Cortex of kidney (tissue), 1 donor: ENCODE measurements around the gene KIF17.

ENCODE experiments used
- DNase-seq: peaks from one replicate; lab custom pipeline; 2025; lab: John Stamatoyannopoulos, UW

Gene KIF17

DNA sequence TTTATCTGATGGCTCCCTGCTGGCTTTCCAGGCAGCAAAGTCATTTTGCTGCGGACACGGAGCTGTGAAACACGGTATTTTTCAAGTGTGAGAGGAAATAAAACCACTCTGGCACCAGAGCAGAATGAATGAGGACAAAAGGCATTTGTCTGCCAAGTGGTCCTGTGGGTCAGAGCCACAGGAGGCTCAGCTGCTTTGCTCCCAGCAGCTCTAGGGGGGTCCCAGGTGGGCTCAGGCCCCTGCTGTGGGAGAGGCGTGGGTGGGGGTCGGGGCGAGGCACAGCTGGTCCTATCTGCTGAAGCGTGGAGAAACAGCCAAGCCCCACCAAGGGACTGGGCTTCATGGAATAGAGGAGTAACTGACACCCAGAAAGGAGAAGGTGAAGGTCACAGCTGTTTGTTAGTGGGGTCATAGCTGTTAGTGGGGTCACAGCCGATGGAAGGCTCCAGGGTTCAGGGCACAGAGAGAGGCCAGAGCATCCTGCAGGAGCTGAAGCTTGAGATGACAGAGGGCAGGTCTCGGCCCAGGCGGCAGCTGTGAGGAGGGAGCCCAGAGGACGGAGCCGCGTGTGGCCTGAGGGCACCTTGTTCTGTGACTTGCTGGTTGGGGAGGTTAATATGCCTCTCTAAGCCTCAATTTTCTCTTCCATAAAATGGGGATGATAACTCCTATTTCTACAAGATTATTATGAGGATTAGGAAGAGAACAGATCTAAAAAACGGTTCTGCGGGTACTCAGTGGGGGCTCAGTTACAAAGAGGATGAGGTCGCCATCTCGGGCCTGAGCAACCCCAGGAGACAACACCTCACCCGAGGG, 7.1 kb downstream of the KIF17 start:
- no peak for DNase-seq

DNA sequence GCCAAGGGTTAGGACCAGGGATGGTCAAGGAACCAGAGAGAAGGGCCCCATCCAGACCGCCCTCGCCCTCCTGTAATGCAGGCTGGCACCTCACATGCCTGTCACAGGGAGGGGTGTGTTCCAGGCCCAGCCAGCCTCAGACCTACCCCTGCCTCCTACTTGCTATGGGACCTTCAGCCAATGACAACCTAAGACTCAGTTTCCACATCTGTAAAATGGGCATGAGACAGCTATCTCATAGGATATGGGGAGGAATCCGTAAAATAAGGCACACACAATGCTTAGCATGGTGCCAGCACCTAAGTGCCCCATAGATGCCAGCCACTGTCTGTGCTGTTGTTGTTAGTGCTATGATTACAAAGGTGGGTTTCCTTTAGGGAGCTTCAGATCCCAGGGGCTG, 7.9 kb downstream of the KIF17 start:
- no peak for DNase-seq

DNA sequence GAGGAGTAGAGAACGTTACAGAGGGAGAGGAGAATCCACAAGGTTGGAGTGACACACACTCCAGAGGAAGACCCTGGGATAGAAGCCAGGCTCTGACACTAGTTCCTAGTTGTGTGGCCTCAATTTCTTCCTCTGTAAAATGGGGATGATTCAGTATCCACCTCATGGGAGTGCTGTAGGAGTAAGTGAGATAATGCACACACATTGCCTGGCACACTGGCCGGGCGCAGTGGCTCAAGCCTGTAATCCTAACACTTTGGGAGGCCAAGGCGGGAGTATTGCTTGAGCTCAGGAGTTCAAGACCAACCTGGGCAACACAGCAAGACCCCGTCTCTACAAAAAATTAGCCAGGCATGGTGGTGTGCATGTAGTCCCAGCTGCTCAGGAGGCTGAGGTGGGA, 8.9 kb downstream of the KIF17 start:
- DNase-seq = no peak

DNA sequence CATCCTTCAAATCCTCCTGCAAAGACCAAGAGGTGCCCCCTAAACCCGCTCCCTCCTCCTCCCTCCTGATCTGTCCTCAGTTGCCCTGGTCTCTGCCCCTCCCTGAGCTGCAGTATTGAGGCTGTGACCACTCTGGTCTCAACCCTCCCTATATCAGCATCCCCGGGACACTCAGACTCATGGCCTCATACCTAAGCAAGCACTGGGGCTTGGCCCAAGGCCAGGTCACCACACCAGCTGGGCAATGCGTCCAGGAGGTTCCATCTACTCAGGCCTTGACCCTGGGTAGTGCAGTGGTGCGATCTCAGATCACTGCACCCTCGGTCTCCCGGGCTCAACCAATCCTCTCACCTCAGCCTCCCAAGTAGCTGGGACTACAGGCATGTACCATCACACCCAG, 9.8 kb downstream of the KIF17 start:
- no peak for DNase-seq

DNA sequence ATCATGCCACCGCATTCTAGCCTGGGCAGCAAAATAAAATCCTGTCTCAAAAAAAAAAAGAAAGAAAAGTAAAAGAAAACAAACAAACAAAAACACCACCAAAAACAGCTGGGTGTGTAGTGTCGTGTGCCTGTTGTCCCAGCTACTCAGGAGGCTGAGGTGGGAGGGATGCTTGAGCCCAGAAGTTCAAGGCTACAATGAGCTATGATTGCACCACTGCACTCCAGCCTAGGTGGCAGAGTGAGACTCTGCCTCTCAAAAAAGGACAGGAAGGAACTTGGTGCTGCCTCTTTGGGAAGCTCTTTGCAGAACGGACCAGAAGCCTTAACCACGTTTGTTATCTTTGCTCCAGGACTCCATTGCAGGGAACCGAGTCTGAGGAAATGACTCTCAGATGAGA, 11.0 kb downstream of the KIF17 start:
- DNase-seq = no peak

DNA sequence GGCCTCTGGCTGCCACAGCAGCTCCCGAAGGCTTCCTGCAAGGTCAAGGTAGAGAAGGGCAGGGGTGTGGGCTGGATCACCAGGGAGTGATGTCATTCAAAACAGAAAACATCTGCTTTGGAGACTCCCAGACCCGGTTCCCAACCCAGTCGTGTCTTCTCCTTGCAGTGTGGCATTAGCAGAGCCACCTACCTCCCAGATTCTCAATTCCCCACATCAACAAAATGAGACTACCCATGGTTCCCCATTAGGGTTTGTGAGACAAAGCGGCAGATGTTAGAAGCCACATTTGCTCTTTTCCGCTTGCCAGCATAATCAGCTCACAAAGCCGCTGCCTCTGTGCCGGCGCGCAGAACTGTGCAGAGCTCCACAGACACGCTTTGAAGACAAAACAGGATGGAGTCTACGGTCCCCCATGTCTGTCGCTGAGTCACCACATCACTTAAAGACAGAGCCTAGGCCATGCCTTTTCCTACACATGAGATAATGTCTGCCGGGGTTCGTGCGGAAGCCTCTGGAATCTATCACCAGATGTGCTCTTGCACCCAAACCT, 12.5 kb downstream of the KIF17 start:
- no peak for DNase-seq

DNA sequence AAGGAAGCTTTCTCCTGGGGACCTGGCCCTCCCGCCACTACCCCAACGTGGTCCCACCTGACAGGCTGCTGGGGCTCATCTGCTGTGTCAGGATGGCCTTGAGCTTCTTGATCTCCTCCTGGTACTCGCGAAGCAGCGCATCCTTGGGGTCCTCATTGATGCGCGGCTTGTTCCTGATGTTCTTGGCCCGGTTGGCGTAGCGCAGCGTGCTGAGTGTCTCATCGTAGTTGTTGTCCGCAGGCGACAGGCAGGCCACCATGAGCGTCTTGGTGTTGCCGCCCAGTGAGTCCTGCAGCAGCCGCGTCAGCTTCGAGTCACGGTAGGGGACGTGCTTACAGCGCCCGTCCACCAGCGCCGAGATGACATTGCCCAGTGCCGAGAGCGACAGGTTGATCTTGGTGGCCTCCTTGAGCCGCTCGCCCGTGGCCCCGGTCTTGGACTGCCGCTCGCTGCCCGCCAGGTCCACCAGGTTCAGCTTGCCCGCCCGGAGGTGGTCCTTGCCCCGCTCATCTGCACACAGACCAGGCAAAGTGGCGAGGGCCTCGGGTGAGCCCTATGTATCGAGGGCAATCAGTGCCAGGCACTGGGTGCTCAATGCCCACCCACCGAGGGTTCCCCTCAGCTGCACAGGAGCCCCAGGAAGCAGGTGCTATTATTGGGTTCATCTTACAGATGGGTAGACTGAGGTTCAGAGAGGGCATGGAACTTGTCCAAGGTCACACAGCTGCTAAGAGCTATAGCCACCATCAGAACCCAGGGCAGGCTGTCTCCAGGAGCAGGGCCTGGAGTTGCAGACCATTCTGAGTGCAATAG, 13.2 kb downstream of the KIF17 start:
- no peak for DNase-seq

DNA sequence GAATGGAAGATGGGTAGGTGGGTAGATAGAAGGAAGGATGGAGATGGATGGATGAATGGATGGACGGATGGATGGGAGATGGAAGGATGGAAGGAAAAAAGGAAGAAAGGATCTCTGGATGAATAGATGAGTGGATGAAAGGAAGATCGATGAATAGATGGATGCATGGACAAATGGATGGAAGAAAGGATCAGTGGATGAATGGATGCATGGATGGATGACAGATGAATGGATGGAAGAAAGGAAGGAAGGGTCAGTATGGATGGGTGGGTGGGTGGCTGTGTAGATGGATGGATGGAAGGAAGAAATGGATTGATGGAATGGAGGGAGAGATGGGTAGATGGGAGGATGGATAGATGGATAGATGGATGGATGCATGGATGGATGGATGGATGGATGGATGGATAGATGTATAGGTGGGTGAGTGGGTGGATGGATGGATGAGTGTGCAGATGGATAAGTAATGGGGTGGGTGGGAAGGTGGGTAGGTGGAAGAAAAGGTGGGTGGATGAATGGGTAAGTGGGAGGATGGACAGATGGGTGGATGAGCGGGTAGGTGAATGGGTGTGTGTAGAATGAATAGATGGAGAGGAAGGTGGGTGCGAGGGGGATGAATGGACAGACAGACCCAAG, 14.6 kb downstream of the KIF17 start:
- no peak for DNase-seq

DNA sequence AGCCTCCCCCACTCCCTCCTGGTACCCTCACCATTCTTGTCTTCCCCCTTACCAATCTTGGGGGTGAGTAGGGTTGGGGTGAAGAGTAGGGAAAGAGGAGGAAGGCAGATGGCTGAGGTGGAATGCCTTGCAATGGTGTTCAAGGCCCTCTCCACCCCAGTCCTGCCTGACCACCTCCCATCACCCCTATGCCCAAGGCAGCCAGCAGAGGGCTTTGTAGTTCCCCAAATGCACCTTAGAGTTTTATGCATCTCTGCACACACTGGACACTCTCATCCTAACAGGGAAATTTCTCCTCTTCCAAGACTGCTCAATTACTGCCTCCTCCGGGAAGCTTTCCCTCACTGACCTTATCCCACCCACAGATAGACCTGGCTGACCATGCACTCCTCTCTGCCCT, 15.4 kb downstream of the KIF17 start:
- DNase-seq = no peak

DNA sequence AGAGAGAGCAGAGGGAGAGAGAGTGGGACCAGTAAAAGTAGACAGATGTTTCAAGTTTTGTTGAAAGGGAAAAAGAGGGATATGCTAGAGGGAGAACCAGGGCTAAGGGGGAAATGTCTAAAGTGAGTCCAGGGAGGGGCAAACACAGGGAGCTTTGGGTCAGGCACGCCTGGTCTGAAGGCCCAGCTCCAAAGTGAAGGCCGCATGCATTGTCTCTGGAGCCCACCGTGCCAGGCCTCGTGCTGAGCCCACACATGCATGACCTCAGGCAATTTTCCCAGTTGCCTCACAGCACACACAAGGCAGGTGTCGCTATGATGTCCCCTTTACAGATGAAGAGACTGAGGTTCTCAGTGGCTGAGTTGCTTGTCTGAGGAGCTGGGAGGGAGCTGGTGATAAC, 16.0 kb downstream of the KIF17 start:
- DNase-seq = no peak

DNA sequence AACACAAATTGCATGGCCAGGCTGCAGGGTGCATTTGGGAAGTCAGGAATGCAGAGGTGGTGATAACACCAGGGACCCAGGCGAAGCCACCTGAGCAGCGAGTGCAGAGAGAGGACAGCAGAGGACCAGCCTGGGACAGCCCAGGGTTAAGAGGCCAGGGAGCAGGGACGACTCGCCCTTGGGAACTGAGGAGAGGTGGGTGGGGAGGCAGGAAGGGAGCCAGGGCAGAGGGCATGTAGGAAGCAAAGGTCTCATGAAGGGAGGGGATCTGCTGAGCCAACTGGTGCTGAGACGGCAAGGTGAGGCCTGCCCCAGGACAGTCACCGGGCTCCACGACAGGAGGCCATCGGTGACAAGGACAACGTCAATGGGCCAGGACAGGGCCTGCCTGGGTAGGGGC, 16.4 kb downstream of the KIF17 start:
- no peak for DNase-seq

DNA sequence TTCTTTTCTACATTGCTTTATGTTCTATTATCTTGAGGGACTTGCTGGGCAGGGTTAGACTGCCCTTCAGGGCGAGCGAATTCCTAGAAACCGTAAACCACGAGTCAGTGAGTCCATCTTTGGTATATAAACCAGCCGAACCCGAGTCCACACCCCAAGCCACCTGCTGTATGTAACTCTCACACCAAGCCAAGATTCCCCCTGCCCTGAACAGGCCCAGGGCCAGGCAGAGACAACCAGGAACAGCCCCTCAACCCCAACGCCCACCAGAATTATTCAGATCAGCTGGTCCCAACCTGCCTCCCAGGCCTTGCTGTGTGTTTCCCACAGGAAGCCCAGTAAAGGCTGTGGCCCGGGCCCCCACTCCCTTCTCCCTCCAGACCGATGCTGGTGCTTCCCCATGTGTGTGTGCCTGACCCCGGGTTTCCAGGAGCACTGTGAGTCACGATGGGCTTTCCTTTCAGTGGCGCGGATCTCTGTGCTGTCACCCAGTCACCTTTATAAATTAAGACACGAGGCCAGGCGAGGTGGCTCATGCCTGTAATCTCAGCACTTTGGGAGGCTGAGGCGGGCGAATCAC, 17.1 kb downstream of the KIF17 start:
- DNase-seq = no peak

DNA sequence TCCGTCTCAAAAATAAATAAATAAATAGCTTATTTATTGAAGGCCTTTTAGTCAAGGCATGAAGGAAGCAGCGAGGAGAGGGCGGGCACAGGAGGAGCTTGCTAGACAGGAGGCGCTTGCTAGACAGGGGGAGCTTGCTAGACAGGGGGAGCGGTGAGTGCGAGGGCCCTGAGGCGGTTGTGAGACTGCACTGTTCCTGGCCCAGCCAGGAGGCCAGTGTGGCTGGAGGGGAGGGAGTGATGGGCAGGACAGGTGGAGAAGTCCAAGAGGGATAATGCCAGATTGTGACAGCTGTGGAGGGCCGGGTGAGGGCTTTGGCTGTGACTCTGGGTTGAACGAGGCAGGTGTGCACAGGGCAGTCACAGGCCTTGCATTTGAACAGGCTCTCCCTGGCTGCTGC, 18.2 kb downstream of the KIF17 start:
- DNase-seq = no peak

DNA sequence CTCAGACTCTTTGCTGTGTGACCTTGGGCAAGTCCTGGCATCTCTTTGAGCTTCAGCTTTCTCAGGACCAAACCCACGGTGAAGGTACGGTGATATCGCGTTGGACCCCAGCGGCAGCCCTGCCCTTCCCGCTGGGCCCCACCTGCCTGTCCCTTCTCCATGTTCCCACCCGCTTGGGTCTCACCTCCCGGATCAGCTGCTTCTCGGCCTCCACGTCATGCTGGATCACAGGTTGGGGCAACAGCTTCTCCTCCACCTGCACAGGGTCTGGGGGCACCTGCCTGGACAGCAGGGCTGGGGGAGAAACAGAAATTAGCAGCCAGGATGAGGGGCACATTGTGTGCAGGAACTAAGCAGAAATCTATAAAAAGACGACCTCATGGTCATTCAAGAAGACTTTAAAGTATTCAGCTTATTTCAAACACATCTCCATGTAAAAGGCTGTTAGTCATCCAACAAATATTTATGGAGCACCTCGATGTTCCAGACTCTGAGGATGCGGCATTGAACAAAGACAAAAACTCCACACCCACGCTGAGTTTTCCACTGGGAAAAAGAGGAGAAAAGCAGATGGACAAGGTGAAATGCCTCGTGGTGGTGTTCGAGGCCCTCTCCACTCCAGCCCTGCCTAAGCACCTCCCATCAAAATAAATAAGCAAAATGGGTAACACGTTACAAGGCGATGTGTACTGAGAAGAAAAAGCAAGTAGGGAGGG, 19.5 kb downstream of the KIF17 start:
- DNase-seq = no peak

DNA sequence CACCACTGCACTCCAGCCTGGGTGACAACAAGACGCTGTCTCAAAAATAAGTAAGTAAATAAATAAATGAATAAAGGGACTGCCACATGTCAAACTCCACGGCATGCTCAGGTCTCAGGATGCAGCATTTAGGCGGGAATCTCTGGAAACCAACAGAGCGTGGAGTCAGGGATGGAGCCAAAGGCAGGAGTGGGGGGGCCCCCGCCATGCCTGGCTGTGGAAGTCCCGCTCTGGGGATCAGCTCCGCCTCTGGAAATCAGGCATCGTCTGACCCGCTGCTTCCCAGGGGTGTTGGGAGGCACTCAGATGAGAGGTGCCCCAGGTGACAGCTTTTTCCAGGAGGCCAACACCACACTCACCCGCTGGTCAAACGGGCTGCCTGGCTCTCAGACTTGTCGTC, 20.2 kb downstream of the KIF17 start:
- DNase-seq = no peak

DNA sequence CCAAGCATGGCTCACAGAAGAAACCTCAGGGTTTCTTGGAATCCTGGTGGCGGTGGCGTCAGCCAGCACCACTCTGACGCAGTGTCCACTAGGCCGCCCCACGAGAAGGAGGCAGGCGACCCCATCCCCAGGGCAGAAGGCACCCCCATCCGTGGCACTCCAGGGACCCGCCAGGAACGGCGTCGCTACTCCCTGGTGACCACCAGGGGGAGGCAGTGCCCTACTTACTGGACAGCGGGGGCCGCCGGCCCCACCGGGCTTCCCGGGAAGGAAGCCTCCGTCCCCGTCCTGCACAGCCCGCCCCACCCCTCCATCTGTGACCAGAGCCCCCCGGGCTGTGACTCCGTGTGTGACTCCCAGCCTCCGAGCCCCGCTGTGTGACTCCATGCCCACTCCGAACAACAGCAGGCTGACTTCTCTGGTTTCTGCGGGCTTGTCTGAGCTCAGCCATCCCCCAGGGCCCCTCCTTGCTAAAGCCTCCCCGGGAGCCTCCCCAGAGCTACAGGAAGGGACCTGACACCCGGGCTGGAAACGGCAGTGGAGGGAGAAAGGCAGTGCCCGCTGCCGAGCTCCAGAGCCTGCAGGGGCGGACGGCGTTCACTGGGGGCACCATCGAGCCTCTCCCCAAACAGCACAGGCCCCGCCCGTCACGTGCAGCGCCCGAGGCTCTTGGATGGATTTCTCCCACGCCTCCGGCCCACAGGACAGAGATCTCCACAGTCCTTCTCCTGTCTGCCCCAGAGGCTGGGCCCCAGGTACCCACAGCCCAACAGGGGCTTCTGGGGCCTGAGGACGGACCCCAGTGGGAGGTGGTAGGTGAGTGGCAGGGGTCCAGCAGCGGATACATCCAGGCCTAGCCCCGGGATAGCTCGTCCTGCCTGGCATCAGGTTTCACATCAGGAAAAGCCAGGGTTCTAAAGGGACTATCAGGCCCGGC, 21.1 kb downstream of the KIF17 start:
- DNase-seq = no peak

DNA sequence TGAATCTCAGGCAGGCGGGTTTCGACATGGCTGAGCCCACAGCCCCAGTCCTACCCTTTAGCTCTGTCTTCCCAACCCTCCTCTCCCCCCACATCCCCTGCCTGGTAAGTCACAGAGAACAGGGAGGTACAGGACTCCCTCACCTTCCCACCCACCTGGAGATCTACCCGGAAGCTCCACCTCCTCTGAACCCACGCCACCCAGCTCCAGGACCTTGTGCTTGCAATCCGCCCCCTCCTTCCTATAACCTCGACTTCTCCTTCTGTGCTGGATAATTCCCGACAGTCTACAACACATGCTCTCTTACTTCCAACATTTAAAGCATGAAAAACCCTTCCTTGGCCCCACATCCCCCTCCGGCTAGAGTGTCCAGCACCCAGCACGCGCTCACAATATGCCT, 22.3 kb downstream of the KIF17 start:
- DNase-seq = no peak

DNA sequence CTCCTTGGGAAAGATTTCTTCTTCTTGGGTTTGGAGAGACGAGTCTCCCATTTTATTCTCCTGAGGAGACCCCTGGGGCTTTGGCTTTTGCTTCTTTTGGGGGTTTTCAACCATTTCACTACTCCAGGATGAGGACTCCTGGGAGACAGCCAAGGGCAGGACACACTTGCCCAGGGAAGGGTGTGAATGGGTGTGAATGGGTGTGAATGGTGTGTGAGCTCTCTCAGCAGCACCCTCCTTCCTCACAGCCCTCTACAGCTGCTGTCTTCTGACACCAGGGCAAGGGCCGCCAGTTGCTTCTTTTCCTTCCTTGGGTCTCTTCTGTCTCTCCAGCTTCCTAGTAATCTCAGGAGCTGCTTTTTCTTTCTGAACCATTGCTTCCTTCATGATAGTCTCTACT, 24.2 kb downstream of the KIF17 start:
- DNase-seq = no peak

DNA sequence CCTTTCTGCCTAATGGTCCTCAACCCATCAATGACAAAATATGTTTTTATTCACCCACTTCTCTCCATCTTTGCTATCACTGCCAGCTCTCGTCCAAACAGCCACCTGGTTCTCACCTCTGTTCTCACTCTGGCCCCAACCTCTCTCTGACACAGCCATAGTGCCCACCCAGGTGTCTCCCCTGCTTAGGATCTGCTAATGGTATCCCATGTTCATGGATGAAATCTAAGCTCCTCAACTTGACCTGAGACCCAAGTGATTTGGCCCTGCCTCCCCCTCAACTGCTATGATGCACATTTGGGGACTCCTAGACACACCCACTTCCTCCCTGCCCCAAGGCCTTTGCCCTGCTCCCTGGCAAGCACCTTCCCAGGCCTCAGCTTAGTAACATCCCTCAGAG, 25.9 kb downstream of the KIF17 start:
- no peak for DNase-seq

DNA sequence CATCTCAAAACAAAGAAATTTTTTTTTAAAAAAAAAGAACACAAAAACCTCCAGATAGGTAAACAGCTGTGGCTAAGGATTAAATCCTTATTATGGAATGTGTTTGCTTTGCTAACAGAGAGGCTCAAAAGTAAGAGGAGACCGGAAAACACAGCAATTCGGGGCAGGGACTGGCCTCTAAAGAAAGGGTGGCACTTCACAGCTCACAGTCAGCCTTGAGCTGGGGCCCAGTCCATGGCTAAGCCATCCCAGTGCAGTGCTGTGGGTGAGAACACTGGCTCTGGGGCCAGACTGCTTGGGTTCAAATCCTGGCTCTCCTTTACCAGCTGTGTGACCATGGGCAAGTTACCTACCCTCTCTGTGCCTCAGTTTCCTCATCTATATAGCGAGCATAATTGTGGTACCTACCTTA, 28.2 kb downstream of the KIF17 start:
- DNase-seq = no peak
